ENCODE results near the gene TMCC1. TPM values are rescaled to one million over a fixed set of nuclear protein-coding genes. Genes with fewer than 3 reads are reported as not detected.
"Not testable (repeated sequence)": the region's sequence is repeated elsewhere in the genome, so short reads cannot be mapped to it uniquely, and the experiment has no call there.

TMCC1 gene
- total RNA-seq, 1 donor from 2014 or later, result 91.6 TPM

- DNase-seq, result not testable (repeated sequence)
Observed at GRCh38 chr3:129641567-129642260, 251.8 kb downstream of the TMCC1 start.

GRCh38 chr3:129640985-129641384, 252.5 kb downstream of the TMCC1 start:
- DNase-seq, result not testable (repeated sequence)

- DNase-seq, result no peak
Observed at GRCh38 chr3:129638481-129638880, 255.0 kb downstream of the TMCC1 start.

GRCh38 chr3:129636082-129636481, 257.4 kb downstream of the TMCC1 start:
- no peak for DNase-seq

- no peak for DNase-seq
Observed at GRCh38 chr3:129635656-129636055, 257.9 kb downstream of the TMCC1 start.

GRCh38 chr3:129633751-129634481, 259.6 kb downstream of the TMCC1 start:
- no peak for DNase-seq

GRCh38 chr3:129632977-129633376, 260.5 kb downstream of the TMCC1 start:
- DNase-seq, result no peak

GRCh38 chr3:129632556-129632955, 261.0 kb downstream of the TMCC1 start:
- no peak for DNase-seq

GRCh38 chr3:129632056-129632455, 261.5 kb downstream of the TMCC1 start:
- DNase-seq, result no peak

GRCh38 chr3:129629011-129629410, 264.5 kb downstream of the TMCC1 start:
- DNase-seq, result no peak

GRCh38 chr3:129628169-129628522, 265.4 kb downstream of the TMCC1 start:
- DNase-seq, result no peak

GRCh38 chr3:129627350-129628168, 266.0 kb downstream of the TMCC1 start:
- DNase-seq, result peak; percentile 75

GRCh38 chr3:129626744-129627349, 266.7 kb downstream of the TMCC1 start:
- peak; percentile 73 for DNase-seq

GRCh38 chr3:129625072-129625874, 268.2 kb downstream of the TMCC1 start:
- no peak for DNase-seq

GRCh38 chr3:129624347-129625071, 269.0 kb downstream of the TMCC1 start:
- DNase-seq, result no peak

- no peak for DNase-seq
Observed at GRCh38 chr3:129623447-129624118, 269.9 kb downstream of the TMCC1 start.

- DNase-seq, result no peak
Observed at GRCh38 chr3:129622933-129623332, 270.6 kb downstream of the TMCC1 start.

- no peak for DNase-seq
Observed at GRCh38 chr3:129622226-129622874, 271.2 kb downstream of the TMCC1 start.

- DNase-seq, result no peak
Observed at GRCh38 chr3:129621626-129622225, 271.8 kb downstream of the TMCC1 start.

Data from occipital lobe (tissue), 2 donors.